IMR-90 (cell line): ENCODE results near the gene CRYBG2. TPM values are rescaled to one million over a fixed set of nuclear protein-coding genes. Genes with fewer than 3 reads are reported as not detected.

Experiments used
- ATAC-seq: fragments of 200-7000 bp; cut with Tn5 transposase; 2 replicates; pipeline ENCODE4 v1.9.1; 2020; ENCODE audit warnings: low read depth, mild to moderate bottlenecking, moderate library complexity
- BruUV-seq: library from RNA; stranded (reverse); fragments of 400-500 nt; replicated peaks from 2 replicates; lab custom pipeline; 2021; lab: Mats Ljungman, UMichigan
- CTCF ChIA-PET: fragments of 300-600 bp; formaldehyde crosslinking; extraction: SDS; loops from one replicate; lab custom pipeline; 2021; ENCODE audit warnings: antibody characterized with exemption; lab: Yijun Ruan, JAX
- POLR2A ChIA-PET: fragments of 300-600 bp; sonication (Branson Sonifier 250); formaldehyde crosslinking; loops from one replicate; lab custom pipeline; 2022; ENCODE audit warnings: antibody characterized with exemption; ENCODE audit not compliant: unreplicated experiment; lab: Charles Lee
- DNase-seq: peaks from one replicate; pipeline ENCODE4 v3.0.0; 2013
- H2AFZ ChIP-seq: replicated peaks from 2 replicates; pipeline ENCODE3; 2013; ENCODE audit warnings: low read length, mild to moderate bottlenecking; ENCODE audit not compliant: poor library complexity
- H2AK5ac ChIP-seq: 2 replicates; pipeline ENCODE4 v1.6.1; 2013; ENCODE audit warnings: low read depth, low read length, inconsistent platforms
- H2AK9ac ChIP-seq: replicated peaks from 2 replicates; pipeline ENCODE3; 2013; ENCODE audit warnings: mild to moderate bottlenecking, low read depth, low read length, moderate library complexity; ENCODE audit not compliant: poor library complexity
- H2BK120ac ChIP-seq: 2 replicates; pipeline ENCODE4 v1.6.1; 2013; ENCODE audit warnings: low read depth, low read length, inconsistent platforms
- H2BK15ac ChIP-seq: 3 replicates; pipeline ENCODE4 v1.6.1; 2013; ENCODE audit warnings: low read depth, low read length, inconsistent platforms
- H2BK20ac ChIP-seq: 2 replicates; pipeline ENCODE4 v1.6.1; 2013; ENCODE audit warnings: low read depth, mild to moderate bottlenecking, inconsistent platforms, low read length, moderate library complexity
- H2BK5ac ChIP-seq: 2 replicates; pipeline ENCODE4 v1.6.1; 2013; ENCODE audit warnings: mild to moderate bottlenecking, low read depth, low read length, inconsistent platforms; ENCODE audit not compliant: poor library complexity, severe bottlenecking
- H3K14ac ChIP-seq: replicated peaks from 2 replicates; pipeline ENCODE4 v1.6.1; 2013; ENCODE audit warnings: low read depth, low read length, inconsistent platforms
- H3K18ac ChIP-seq: 2 replicates; pipeline ENCODE4 v1.6.1; 2013; ENCODE audit warnings: low read depth, low read length, control low read depth
- H3K23ac ChIP-seq: 2 replicates; pipeline ENCODE4 v1.6.1; 2013; ENCODE audit warnings: low read depth, low read length, inconsistent platforms
- H3K27ac ChIP-seq: 2 replicates; pipeline ENCODE4 v1.5.1; 2013; ENCODE audit warnings: mild to moderate bottlenecking, control low read depth, low read length; ENCODE audit not compliant: insufficient read depth
- H3K27me3 ChIP-seq: 2 replicates; pipeline ENCODE4 v1.6.1; 2013; ENCODE audit warnings: low read length; ENCODE audit not compliant: control insufficient read depth, insufficient read depth
- H3K36me3 ChIP-seq: 2 replicates; pipeline ENCODE4 v1.6.1; 2013; ENCODE audit warnings: low read length, mixed read lengths; ENCODE audit not compliant: control insufficient read depth, insufficient read depth
- H3K4ac ChIP-seq: 2 replicates; pipeline ENCODE4 v1.6.1; 2013; ENCODE audit warnings: low read depth, low read length, inconsistent platforms
- H3K4me1 ChIP-seq: 2 replicates; pipeline ENCODE4 v1.6.1; 2013; ENCODE audit warnings: low read length, mixed read lengths; ENCODE audit not compliant: control insufficient read depth, insufficient read depth
- H3K4me2 ChIP-seq: 2 replicates; pipeline ENCODE4 v1.6.1; 2013; ENCODE audit warnings: low read depth, mild to moderate bottlenecking, control low read depth, low read length, moderate library complexity
- H3K4me3 ChIP-seq: 2 replicates; pipeline ENCODE4 v1.5.1; 2013; ENCODE audit warnings: low read depth, mild to moderate bottlenecking, control low read depth, low read length, moderate library complexity; ENCODE audit not compliant: insufficient read depth
- H3K56ac ChIP-seq: 2 replicates; pipeline ENCODE4 v1.6.1; 2013; ENCODE audit warnings: low read length, inconsistent platforms; ENCODE audit not compliant: insufficient read depth; ENCODE audit errors: extremely low read depth
- H3K79me1 ChIP-seq, 2 experiments: 2 replicates each; pipeline ENCODE4 v1.6.1; 2013; ENCODE audit warnings: low read length in 2 of 2, inconsistent platforms in 1 of 2, low read depth in 1 of 2
- H3K9ac ChIP-seq: 2 replicates; pipeline ENCODE4 v1.6.1; 2013; ENCODE audit warnings: low read depth, low read length, control low read depth
- H3K9me1 ChIP-seq: 2 replicates; pipeline ENCODE4 v1.6.1; 2013; ENCODE audit warnings: low read length, inconsistent platforms; ENCODE audit not compliant: insufficient read depth
- H3K9me3 ChIP-seq: 2 replicates; pipeline ENCODE4 v1.6.1; 2013; ENCODE audit warnings: low read length; ENCODE audit not compliant: control insufficient read depth, insufficient read depth
- H4K20me1 ChIP-seq: 2 replicates; pipeline ENCODE4 v1.6.1; 2013; ENCODE audit warnings: low read length, inconsistent platforms; ENCODE audit not compliant: insufficient read depth
- H4K5ac ChIP-seq: 2 replicates; pipeline ENCODE4 v1.6.1; 2013; ENCODE audit warnings: mild to moderate bottlenecking, low read depth, low read length, control low read depth
- H4K8ac ChIP-seq, 2 experiments: 2 replicates each; pipeline ENCODE4 v1.6.1; 2013; ENCODE audit warnings: low read depth in 2 of 2, low read length in 2 of 2, control low read depth in 1 of 2, inconsistent platforms in 1 of 2
- H4K91ac ChIP-seq: 2 replicates; pipeline ENCODE4 v1.6.1; 2013; ENCODE audit warnings: low read depth, low read length, inconsistent platforms; ENCODE audit not compliant: insufficient read depth
- BHLHE40 ChIP-seq: fragments of 150-350 bp; IDR thresholded peaks from 2 replicates; pipeline ENCODE4 v1.6.1; 2016; ENCODE audit warnings: mild to moderate bottlenecking, low read depth, low read length
- CEBPB ChIP-seq: IDR thresholded peaks from 2 replicates; pipeline ENCODE4 v1.6.1; 2012; ENCODE audit warnings: low read depth, low read length, improper control_type of control experiment
- CHD1 ChIP-seq: IDR thresholded peaks from 2 replicates; pipeline ENCODE4 v1.6.1; 2012; ENCODE audit warnings: low read depth, low read length, improper control_type of control experiment
- CTCF ChIP-seq: conservative IDR thresholded peaks from 2 replicates; pipeline ENCODE4 v1.5.1; 2012; ENCODE audit warnings: mild to moderate bottlenecking, low read depth, low read length, improper control_type of control experiment
- FOS ChIP-seq: fragments of 150-350 bp; IDR thresholded peaks from 2 replicates; pipeline ENCODE4 v1.6.1; 2016; ENCODE audit warnings: low read depth, low read length
- MAFK ChIP-seq: IDR thresholded peaks from 2 replicates; pipeline ENCODE4 v1.6.1; 2012; ENCODE audit warnings: low read depth, low read length, improper control_type of control experiment
- MAZ ChIP-seq: IDR thresholded peaks from 2 replicates; pipeline ENCODE4 v1.6.1; 2012; ENCODE audit warnings: low read depth, mild to moderate bottlenecking, low read length, improper control_type of control experiment, moderate library complexity, borderline replicate concordance
- MXI1 ChIP-seq: IDR thresholded peaks from 2 replicates; pipeline ENCODE4 v1.6.1; 2012; ENCODE audit warnings: low read depth, mild to moderate bottlenecking, low read length, moderate library complexity, borderline replicate concordance
- NFE2L2 ChIP-seq: fragments of 150-350 bp; IDR thresholded peaks from 2 replicates; pipeline ENCODE4 v1.6.1; 2016; ENCODE audit warnings: low read depth, mild to moderate bottlenecking, low read length
- POLR2A ChIP-seq: IDR thresholded peaks from 2 replicates; pipeline ENCODE4 v1.6.1; 2012; ENCODE audit warnings: mild to moderate bottlenecking, low read depth, low read length
- RAD21 ChIP-seq: IDR thresholded peaks from 2 replicates; pipeline ENCODE4 v1.6.1; 2012; ENCODE audit warnings: low read length, improper control_type of control experiment
- RCOR1 ChIP-seq: IDR thresholded peaks from 2 replicates; pipeline ENCODE4 v1.6.1; 2012; ENCODE audit warnings: mild to moderate bottlenecking, low read length, improper control_type of control experiment; ENCODE audit not compliant: insufficient replicate concordance
- RFX5 ChIP-seq: IDR thresholded peaks from 2 replicates; pipeline ENCODE4 v1.8.0; 2012; ENCODE audit warnings: low read depth, mild to moderate bottlenecking, low read length, moderate library complexity
- SMC3 ChIP-seq: fragments of 150-350 bp; IDR thresholded peaks from 2 replicates; pipeline ENCODE4 v1.6.1; 2016; ENCODE audit warnings: low read depth, mild to moderate bottlenecking, antibody characterized with exemption, low read length, moderate library complexity
- WGBS, 2 experiments: methylation state at CpG; one replicate each; pipeline versions ENCODE4 v1.1.5 to v1.1.7; 2013; ENCODE audit warnings: missing lambda C conversion rate in 2 of 2; ENCODE audit not compliant: insufficient read length in 1 of 2; ENCODE audit errors: extremely low coverage in 2 of 2; 5-methylcytosine and 5-hydroxymethylcytosine counted together
- dilution Hi-C: fragments of 300-500 bp; cut with HindIII; formaldehyde crosslinking; loops from one replicate; pipeline ENCODE4 v1.14.3; 2018; ENCODE audit warnings: low sequenced_read_pairs; ENCODE audit not compliant: unreplicated experiment
- in situ Hi-C: fragments of 300-500 bp; cut with MboI; formaldehyde crosslinking; loops from 3 replicates; pipeline ENCODE4 v1.14.3; 2019; ENCODE audit warnings: low sequenced_read_pairs, inconsistent platforms, mixed read lengths
- intact Hi-C: fragments of 100-400 bp; cut with micrococcal nuclease; formaldehyde crosslinking; loops from 2 replicates; pipeline ENCODE4 v1.10.0; 2022
- polyA plus RNA-seq, 3 experiments: library from polyadenylated mRNA; depleted of rRNA; stranded (reverse); fragments of >200 nt; gene quantifications; 2 replicates each; pipeline ENCODE4 v1.2.3, GENCODE V29; 2012; ENCODE audit warnings: low replicate concordance in 1 of 3
- total RNA-seq: library from RNA; depleted of rRNA; stranded (reverse); fragments of >200 nt; gene quantifications from 2 replicates; pipeline ENCODE4 v1.2.3, GENCODE V29; 2012
- TF ChIP-seq, protein P1 (sequence below): fragments of 150-350 bp; IDR thresholded peaks from 2 replicates; pipeline ENCODE4 v1.6.1; 2017; ENCODE audit warnings: mild to moderate bottlenecking, antibody characterized with exemption, low read length, low read depth
- TF ChIP-seq, protein P2 (sequence below): fragments of 150-350 bp; IDR thresholded peaks from 2 replicates; pipeline ENCODE4 v1.6.1; 2016; ENCODE audit warnings: low read depth, mild to moderate bottlenecking, low read length, moderate library complexity, borderline replicate concordance

CRYBG2 gene
- total and polyA plus RNA-seq, 2 of the 4 experiments (the other 2 are of a cell fraction) = not detected

- H3K14ac ChIP-seq = no peak overlapping the region
- H3K4me2 ChIP-seq = no peak overlapping the region
- no peak overlapping the region for H3K56ac ChIP-seq
- BruUV-seq = no TSS peak
- peaks cover 7% of the 10 kb centered on the region for H3K9me1 ChIP-seq
- peak overlapping the region; percentile 90; the same call in 2 of the 3 replicates for H2BK15ac ChIP-seq
- TF ChIP-seq, protein P1, sequence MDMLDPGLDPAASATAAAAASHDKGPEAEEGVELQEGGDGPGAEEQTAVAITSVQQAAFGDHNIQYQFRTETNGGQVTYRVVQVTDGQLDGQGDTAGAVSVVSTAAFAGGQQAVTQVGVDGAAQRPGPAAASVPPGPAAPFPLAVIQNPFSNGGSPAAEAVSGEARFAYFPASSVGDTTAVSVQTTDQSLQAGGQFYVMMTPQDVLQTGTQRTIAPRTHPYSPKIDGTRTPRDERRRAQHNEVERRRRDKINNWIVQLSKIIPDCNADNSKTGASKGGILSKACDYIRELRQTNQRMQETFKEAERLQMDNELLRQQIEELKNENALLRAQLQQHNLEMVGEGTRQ = no peak
- TF ChIP-seq, protein P2, sequence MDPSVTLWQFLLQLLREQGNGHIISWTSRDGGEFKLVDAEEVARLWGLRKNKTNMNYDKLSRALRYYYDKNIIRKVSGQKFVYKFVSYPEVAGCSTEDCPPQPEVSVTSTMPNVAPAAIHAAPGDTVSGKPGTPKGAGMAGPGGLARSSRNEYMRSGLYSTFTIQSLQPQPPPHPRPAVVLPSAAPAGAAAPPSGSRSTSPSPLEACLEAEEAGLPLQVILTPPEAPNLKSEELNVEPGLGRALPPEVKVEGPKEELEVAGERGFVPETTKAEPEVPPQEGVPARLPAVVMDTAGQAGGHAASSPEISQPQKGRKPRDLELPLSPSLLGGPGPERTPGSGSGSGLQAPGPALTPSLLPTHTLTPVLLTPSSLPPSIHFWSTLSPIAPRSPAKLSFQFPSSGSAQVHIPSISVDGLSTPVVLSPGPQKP = no peak
- TF ChIP-seq NFE2L2 (no peak), CTCF (no peak), SMC3 (no peak), RFX5 (no peak), MAFK (no peak), CEBPB (no peak), FOS (no peak), BHLHE40 (no peak), POLR2A (no peak), CHD1 (no peak), MXI1 (no peak), RAD21 (no peak), MAZ (no peak), RCOR1 (no peak)
- H2BK20ac ChIP-seq = peak overlapping the region; percentile 88; the same call in 1 of the 2 replicates
- no peak overlapping the region for H4K5ac ChIP-seq
- peaks cover 10% of the 10 kb centered on the region for H3K4me1 ChIP-seq
- H4K20me1 ChIP-seq = no peaks in the 10 kb centered on the region
- H2BK120ac ChIP-seq = peak overlapping the region; percentile 97; the same call in 1 of the 2 replicates
- H2BK5ac ChIP-seq = no peak overlapping the region
- ChIA-PET POLR2A (no interaction called here), CTCF (interaction anchor here (1.0 to 1.8 kb wide), 3 partner anchors 12 to 93 kb away, joined by 3 to 9 read pairs (median 4); no protein-coding TSS in a partner anchor)
- DNase-seq (no peak), ATAC-seq (no peak)
- H3K4ac ChIP-seq = peak overlapping the region; percentile 96; the same call in 1 of the 2 replicates
- H2AFZ ChIP-seq = no peak overlapping the region
- H3K79me1 ChIP-seq = no peaks in the 10 kb centered on the region
- intact Hi-C loops (no loop called here), in situ Hi-C loops (no loop called here), dilution Hi-C loops (no loop called here)
- no peak overlapping the region for H3K4me3 ChIP-seq
- peak overlapping the region; percentile 48 for H2AK9ac ChIP-seq
- no peaks in the 10 kb centered on the region for H3K27me3 ChIP-seq
- no peak overlapping the region for H3K9ac ChIP-seq
- peak overlapping the region; percentile 70; the same call in 1 of the 2 replicates for H3K23ac ChIP-seq
- WGBS, 2 experiments = no CpG with 5 or more reads among the region's 3 CpGs
- H3K9me3 ChIP-seq = no peaks in the 10 kb centered on the region
- peak overlapping the region; percentile 95; the same call in 1 of the 2 replicates for H3K27ac ChIP-seq
- H3K18ac ChIP-seq = no peak overlapping the region
- peak overlapping the region; percentile 83; the same call in 1 of the 2 replicates for H2AK5ac ChIP-seq
- no peaks in the 10 kb centered on the region for H3K36me3 ChIP-seq
- peak overlapping the region; percentile 94 for H4K91ac ChIP-seq
- H4K8ac ChIP-seq = peak overlapping the region in 1 of 2 experiments; percentile 78; a peak in 1 of 4 replicates
Observed at GRCh38 chr1:26378879-26379251, 24.9 kb upstream of the CRYBG2 start.
